NCI-H2029 treated with DMSO at 0.1 percent for 48 hours (cell line): Measurements from ENCODE around the gene NREP.
"Not testable (repeated sequence)": the region's sequence is repeated elsewhere in the genome, so short reads cannot be mapped to it uniquely, and the experiment has no call there.

ENCODE experiments used
- DNase-seq: peaks from one replicate; lab custom pipeline; 2025; lab: John Stamatoyannopoulos, UW

The NREP gene

GRCh38 chr5:111739416-111739815, 17.6 kb downstream of the NREP start:
- DNase-seq, result no peak

- DNase-seq, result no peak
These were observed 18.9 kb downstream of the NREP start for GRCh38 chr5:111738118-111738517.

GRCh38 chr5:111737716-111738115, 19.3 kb downstream of the NREP start:
- DNase-seq, result no peak

- DNase-seq, result no peak
These were observed 21.3 kb downstream of the NREP start for GRCh38 chr5:111735583-111736270.

GRCh38 chr5:111734597-111734996, 22.4 kb downstream of the NREP start:
- no peak for DNase-seq

- DNase-seq, result no peak
These were observed 23.0 kb downstream of the NREP start for GRCh38 chr5:111734013-111734412.

- no peak for DNase-seq
These were observed 23.4 kb downstream of the NREP start for GRCh38 chr5:111733571-111733970.

GRCh38 chr5:111731638-111732037, 25.4 kb downstream of the NREP start:
- DNase-seq, result no peak

GRCh38 chr5:111730659-111731382, 26.2 kb downstream of the NREP start:
- peak; percentile 59 for DNase-seq

- no peak for DNase-seq
These were observed 28.1 kb downstream of the NREP start for GRCh38 chr5:111728941-111729340.

GRCh38 chr5:111726986-111727385, 30.0 kb downstream of the NREP start:
- DNase-seq, result no peak

- no peak for DNase-seq
These were observed 34.9 kb downstream of the NREP start for GRCh38 chr5:111722140-111722539.

GRCh38 chr5:111720333-111720890, 36.6 kb downstream of the NREP start:
- no peak for DNase-seq

GRCh38 chr5:111719773-111720172, 37.2 kb downstream of the NREP start:
- no peak for DNase-seq

GRCh38 chr5:111716789-111717188, 40.2 kb downstream of the NREP start:
- not testable (repeated sequence) for DNase-seq

- no peak for DNase-seq
These were observed 49.3 kb downstream of the NREP start for GRCh38 chr5:111707630-111708164.

GRCh38 chr5:111706345-111706744, 50.6 kb downstream of the NREP start:
- DNase-seq, result no peak

GRCh38 chr5:111704452-111705085, 52.4 kb downstream of the NREP start:
- DNase-seq, result no peak

- no peak for DNase-seq
These were observed 53.3 kb downstream of the NREP start for GRCh38 chr5:111703662-111704061.

- no peak for DNase-seq
These were observed 57.0 kb downstream of the NREP start for GRCh38 chr5:111699976-111700375.

- no peak for DNase-seq
These were observed 57.7 kb downstream of the NREP start for GRCh38 chr5:111699324-111699723.

- no peak for DNase-seq
These were observed 58.9 kb downstream of the NREP start for GRCh38 chr5:111697881-111698757.
